Kidney (tissue), 14 donors: ENCODE results near the gene RGL1. TPM values are rescaled to one million over a fixed set of nuclear protein-coding genes. Genes with fewer than 3 reads are reported as not detected.

ENCODE experiments used
- DNase-seq, 5 donors: peaks; one replicate each; pipeline ENCODE4 v3.0.0-alpha.2; 2013 to 2020
- FAIRE-seq: peaks from 2 replicates; lab custom pipeline; 2012; peaks lifted over from hg19 to GRCh38; lab: Jason Lieb, UNC
- H3K27ac ChIP-seq, 2 donors: one replicate each; pipeline ENCODE4 v1.7.0; 2013; ENCODE audit warnings: low read depth in 2 of 2, low read length in 2 of 2, inconsistent platforms in 1 of 2
- H3K27me3 ChIP-seq: one replicate; pipeline ENCODE4 v1.7.1; 2013; ENCODE audit warnings: low read length, inconsistent platforms; ENCODE audit not compliant: control insufficient read depth, insufficient read depth
- H3K36me3 ChIP-seq, 3 donors: one replicate each; pipeline versions ENCODE4 v1.7.0 to v1.7.1; 2013; ENCODE audit warnings: low read length in 3 of 3, control low read depth in 1 of 3, inconsistent platforms in 1 of 3; ENCODE audit not compliant: insufficient read depth in 3 of 3, control insufficient read depth in 2 of 3
- H3K4me1 ChIP-seq, 3 donors: one replicate each; pipeline versions ENCODE4 v1.7.0 to v1.7.1; 2013; ENCODE audit warnings: low read length in 3 of 3, inconsistent platforms in 1 of 3, low read depth in 1 of 3; ENCODE audit not compliant: control insufficient read depth in 2 of 3, insufficient read depth in 2 of 3
- H3K4me3 ChIP-seq, 3 donors: one replicate each; pipeline versions ENCODE4 v1.7.0 to v1.8.1; 2013; ENCODE audit warnings: low read length in 3 of 3, control low read depth in 1 of 3, inconsistent platforms in 1 of 3
- H3K9ac ChIP-seq, 3 donors: one replicate each; pipeline versions ENCODE4 v1.7.0 to v1.7.1; 2013; ENCODE audit warnings: low read length in 3 of 3, control low read depth in 1 of 3, inconsistent platforms in 1 of 3
- H3K9me3 ChIP-seq, 3 donors: one replicate each; pipeline versions ENCODE4 v1.7.0 to v1.7.1; 2013; ENCODE audit warnings: low read length in 3 of 3, control low read depth in 1 of 3, inconsistent platforms in 1 of 3; ENCODE audit not compliant: control insufficient read depth in 2 of 3, insufficient read depth in 1 of 3
- intact Hi-C: fragments of 100-400 bp; cut with DNase I; formaldehyde crosslinking; loops from one replicate; pipeline ENCODE4 v1.11.1; 2022
- polyA plus RNA-seq: library from polyadenylated mRNA; stranded (reverse); fragments of 350-450 nt; fragmentation: Illumina TruSeq; extraction: RNeasy Lipid Tissue Mini Kit (QIAGEN cat#74804); gene quantifications from one replicate; pipeline ENCODE4 v1.2.3, GENCODE V29; 2014; ENCODE audit warnings: low read depth, low replicate concordance; ENCODE audit not compliant: insufficient read depth
- total RNA-seq: library from RNA; stranded (reverse); fragmentation: NEBNext Ultra II Directional; extraction: Animal tissue kit (Norgen Biotek cat#: 25700); gene quantifications from one replicate; pipeline ENCODE4 v1.2.1, GENCODE V29; 2021
- TF ChIP-seq, protein P1 (sequence below): IDR thresholded peaks from 3 replicates; pipeline ENCODE4 v1.5.1; 2012; ENCODE audit warnings: mild to moderate bottlenecking, moderate library complexity, borderline replicate concordance; ENCODE audit not compliant: insufficient read depth; ENCODE audit errors: extremely low read depth
- donor health status: control.
- donor health status: control.
- donor health status: control.
- donor health status: control.
- donor health status: control.
- donor health status: DM: yes; HTN: yes; CAD: no.
- donor health status: Normal renal cell carcinoma (clear cell type).

RGL1 gene
- total and polyA plus RNA-seq, 2 donors from 2014 or later = 17.3 to 30.7 TPM

GRCh38 chr1:183915625-183916510, 110.9 kb downstream of the RGL1 start:
- peak; percentile 72 to 95 (median 76) for DNase-seq
- peak; percentile 33 for FAIRE-seq
- intact Hi-C loops = loop anchor here (10.0 kb wide), 1 partner anchor 231 kb away; no protein-coding TSS in a partner anchor

DNA sequence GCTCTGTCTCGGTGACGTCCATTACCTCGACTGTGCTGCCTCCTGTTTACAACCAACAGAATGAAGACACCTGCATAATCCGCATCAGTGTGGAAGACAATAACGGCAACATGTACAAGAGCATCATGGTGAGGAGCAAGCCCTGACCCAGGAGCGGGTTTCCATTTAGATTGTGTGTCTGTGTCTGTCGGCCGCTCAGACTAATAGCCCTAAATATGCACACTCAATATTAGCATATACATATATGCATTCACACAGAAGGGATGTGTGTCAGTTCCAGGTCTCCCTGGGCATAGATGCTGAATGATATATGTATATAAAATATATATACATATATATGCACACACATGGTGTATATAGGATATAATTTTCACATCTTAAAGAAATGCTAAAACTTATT, 111.7 kb downstream of the RGL1 start:
- Histone ChIP-seq H3K36me3 (peaks cover 6 to 44% (median 40%) of the 10 kb centered on the region in 3 donors), H3K27ac (no peak overlapping the region), H3K27me3 (no peaks in the 10 kb centered on the region), H3K4me1 (no peaks in the 10 kb centered on the region), H3K4me3 (no peak overlapping the region), H3K9ac (no peak overlapping the region), H3K9me3 (no peaks in the 10 kb centered on the region)
- TF ChIP-seq, protein P1, sequence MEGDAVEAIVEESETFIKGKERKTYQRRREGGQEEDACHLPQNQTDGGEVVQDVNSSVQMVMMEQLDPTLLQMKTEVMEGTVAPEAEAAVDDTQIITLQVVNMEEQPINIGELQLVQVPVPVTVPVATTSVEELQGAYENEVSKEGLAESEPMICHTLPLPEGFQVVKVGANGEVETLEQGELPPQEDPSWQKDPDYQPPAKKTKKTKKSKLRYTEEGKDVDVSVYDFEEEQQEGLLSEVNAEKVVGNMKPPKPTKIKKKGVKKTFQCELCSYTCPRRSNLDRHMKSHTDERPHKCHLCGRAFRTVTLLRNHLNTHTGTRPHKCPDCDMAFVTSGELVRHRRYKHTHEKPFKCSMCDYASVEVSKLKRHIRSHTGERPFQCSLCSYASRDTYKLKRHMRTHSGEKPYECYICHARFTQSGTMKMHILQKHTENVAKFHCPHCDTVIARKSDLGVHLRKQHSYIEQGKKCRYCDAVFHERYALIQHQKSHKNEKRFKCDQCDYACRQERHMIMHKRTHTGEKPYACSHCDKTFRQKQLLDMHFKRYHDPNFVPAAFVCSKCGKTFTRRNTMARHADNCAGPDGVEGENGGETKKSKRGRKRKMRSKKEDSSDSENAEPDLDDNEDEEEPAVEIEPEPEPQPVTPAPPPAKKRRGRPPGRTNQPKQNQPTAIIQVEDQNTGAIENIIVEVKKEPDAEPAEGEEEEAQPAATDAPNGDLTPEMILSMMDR = no peak
- FAIRE-seq = no peak
- no peak for DNase-seq
- intact Hi-C loops = loop anchor here (10.0 kb wide), 1 partner anchor 232 kb away; no protein-coding TSS in a partner anchor

More at GRCh38 chr1:183915625-183916510, 110.9 kb downstream of the RGL1 start:
- TF ChIP-seq, protein P1 = peak; percentile 88
- Histone ChIP-seq H3K27me3 (no peaks in the 10 kb centered on the region), H3K36me3 (peaks cover 4 to 45% (median 37%) of the 10 kb centered on the region in 3 donors), H3K9me3 (no peaks in the 10 kb centered on the region), H3K9ac (no peak overlapping the region), H3K4me3 (no peak overlapping the region), H3K4me1 (no peaks in the 10 kb centered on the region), H3K27ac (no peak overlapping the region)

GRCh38 chr1:183918589-183918988, 113.7 kb downstream of the RGL1 start:
- FAIRE-seq (no peak), DNase-seq (peak in 2 of 5 donors; percentile 31 to 40)
- intact Hi-C loops = loop anchor here (10.0 kb wide), 1 partner anchor 234 kb away; no protein-coding TSS in a partner anchor
- TF ChIP-seq, protein P1 = no peak
- Histone ChIP-seq H3K9ac (no peak overlapping the region), H3K36me3 (peaks cover 6 to 49% (median 42%) of the 10 kb centered on the region in 3 donors), H3K4me1 (no peaks in the 10 kb centered on the region), H3K27me3 (no peaks in the 10 kb centered on the region), H3K9me3 (no peaks in the 10 kb centered on the region), H3K4me3 (no peak overlapping the region), H3K27ac (no peak overlapping the region)
